GM19240 (cell line): Measurements from ENCODE around the gene KIF21A.

Source experiments
- DNase-seq: peaks from one replicate; pipeline ENCODE4 v3.0.0; 2011; ENCODE audit warnings: low spot score; ENCODE audit not compliant: insufficient read length

Gene KIF21A

DNA sequence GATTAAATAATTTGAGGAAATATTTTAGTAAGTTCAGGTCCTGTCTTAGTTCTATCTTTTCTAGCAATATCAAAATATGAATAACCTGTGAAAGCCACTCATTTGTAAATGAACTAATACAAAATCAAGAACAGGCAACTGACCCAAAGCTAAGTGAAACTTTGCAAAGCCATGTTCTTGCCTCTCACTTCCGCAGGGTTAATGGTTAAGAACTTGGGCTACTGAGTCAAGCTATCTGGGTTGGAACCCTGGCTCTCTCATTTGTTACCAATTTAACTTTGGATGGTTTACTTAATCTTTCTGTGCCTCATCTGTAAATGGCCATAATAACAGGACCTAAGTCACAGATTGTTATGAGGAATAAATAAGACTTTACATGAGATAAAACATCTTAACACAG, 2.8 kb downstream of the KIF21A start:
- no peak for DNase-seq

- DNase-seq, result no peak
Measured at GRCh38 chr12:39435531-39435930, 7.4 kb downstream of the KIF21A start.

GRCh38 chr12:39431797-39432196, 11.1 kb downstream of the KIF21A start:
- no peak for DNase-seq

- no peak for DNase-seq
Measured at GRCh38 chr12:39431002-39431796, 11.7 kb downstream of the KIF21A start.

- DNase-seq, result no peak
Measured at GRCh38 chr12:39429809-39430208, 13.1 kb downstream of the KIF21A start.

DNA sequence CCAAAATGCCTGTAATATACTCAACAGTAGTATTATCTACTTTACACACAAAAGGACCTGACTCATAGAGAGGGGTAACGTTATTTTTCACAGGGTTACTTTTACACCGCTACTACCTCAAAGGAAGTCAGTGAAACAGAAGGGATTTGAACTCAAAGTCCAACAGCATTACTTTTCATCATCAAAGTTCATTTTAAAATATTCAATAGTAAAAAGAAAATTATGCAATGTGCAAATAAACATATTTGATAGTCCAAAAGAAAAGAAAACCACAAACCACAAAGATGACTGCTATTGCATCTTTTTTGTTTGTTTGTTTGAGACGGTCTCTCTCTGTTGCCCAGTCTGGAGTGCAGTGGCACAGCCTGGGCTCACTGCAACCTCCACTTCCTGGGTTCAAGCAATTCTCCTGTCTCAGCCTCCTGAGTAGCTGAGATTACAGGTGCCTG, 15.5 kb downstream of the KIF21A start:
- DNase-seq, result no peak

DNA sequence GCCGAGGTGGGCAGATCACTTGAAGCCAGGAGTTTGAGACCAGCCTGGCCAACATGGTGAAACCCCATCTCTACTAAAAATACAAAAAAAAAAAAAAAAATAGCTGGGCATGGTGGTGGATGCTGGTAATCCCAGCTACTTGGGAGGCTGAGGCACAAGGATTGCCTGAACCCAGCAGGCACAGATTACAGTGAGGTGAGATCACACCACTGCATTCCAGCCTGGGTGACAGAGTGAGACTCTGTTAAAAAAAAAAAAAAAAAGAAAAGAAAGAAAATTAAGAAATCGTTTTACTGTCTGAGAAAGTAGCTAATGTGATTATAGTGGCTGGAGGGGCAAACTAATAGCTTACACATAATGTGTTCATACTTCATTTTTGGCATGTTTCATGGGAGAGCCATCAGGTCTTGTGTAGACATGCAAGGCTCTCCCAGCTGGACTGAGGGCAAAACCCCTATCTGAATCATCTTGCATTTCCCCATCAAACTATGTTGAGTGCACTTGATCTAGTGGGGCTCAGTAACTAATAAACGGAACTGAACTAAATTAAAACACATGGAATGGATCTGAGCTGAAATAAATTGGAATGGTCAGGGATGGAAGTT, 16.2 kb downstream of the KIF21A start:
- DNase-seq, result no peak

GRCh38 chr12:39420043-39420442, 22.9 kb downstream of the KIF21A start:
- DNase-seq, result no peak

DNA sequence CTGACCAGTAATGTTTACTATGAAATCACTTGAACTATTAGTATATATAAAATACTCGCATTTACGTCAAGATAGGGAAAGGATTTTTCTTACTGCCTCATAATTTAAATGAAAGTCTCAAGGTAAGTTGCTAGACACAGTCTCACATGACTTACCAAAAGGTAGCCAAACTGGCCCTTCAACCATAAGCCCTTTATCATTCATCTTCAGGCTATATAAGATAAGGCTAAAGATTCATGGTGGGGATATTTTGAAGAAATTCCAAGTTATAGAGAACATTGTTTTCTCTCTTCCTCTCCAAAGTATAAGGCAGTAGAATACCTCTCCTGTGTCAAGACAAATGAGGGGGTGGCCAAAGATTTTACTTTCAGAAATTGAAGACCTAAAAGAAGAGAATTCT, 23.4 kb downstream of the KIF21A start:
- DNase-seq, result no peak

GRCh38 chr12:39417916-39418315, 25.0 kb downstream of the KIF21A start:
- no peak for DNase-seq

- no peak for DNase-seq
Measured at GRCh38 chr12:39413836-39414771, 28.8 kb downstream of the KIF21A start.

- no peak for DNase-seq
Measured at GRCh38 chr12:39412210-39412609, 30.7 kb downstream of the KIF21A start.

DNA sequence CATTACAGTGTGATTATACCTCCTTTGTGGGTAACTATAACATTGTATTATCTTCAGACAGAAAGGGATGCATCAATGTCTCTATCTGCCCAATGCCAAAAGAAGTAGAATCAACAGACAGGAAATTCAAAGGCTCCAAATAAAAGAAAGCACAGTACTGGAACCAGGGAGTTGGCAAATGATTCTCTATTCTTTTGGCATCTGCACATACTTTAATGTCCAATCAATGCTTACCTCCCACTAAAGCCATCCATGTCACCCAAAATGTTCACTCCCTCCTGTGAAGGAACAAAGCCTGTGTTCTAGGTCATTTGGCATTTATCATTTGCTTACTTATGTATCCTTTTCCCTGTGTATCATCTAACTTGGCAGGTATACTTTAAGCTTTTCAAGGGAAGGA, 36.7 kb downstream of the KIF21A start:
- DNase-seq, result no peak

DNA sequence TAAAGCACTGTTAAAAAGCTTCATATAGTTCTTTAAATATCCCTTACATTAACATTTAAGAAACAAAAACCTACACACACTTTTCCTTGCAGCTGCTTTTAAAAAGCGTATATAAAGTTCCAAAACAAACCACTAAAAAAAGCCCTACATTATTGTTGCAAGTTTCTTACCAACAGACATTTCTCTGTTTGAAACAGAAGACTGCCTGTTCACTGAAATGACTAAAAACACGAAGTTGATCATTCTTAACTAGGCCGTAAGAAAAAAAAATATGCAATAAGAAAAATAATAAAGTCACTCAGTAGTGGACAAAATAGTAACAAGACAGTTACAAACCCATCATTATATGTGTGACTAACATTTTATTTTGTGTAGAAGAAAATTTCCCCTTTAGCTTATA, 37.3 kb downstream of the KIF21A start:
- DNase-seq, result no peak

GRCh38 chr12:39404000-39404399, 38.9 kb downstream of the KIF21A start:
- no peak for DNase-seq

- no peak for DNase-seq
Measured at GRCh38 chr12:39403376-39403775, 39.5 kb downstream of the KIF21A start.

DNA sequence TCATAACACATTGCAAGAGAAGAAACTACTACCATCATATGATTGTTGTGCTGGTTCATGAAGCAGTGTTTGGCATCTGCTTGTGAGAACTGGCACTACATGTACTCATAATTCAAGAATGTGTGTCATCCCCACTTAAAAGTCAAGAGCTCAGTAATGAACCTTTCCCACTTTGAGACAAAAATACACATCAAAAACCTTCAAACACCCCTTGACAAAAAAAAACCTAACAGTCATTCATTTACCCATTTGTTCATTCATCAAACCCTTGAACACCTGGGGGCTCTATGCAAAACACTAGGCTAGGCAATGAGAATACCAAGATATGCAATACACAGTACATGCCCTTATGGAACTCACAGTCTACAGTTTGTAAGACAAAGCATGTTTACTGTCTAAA, 40.0 kb downstream of the KIF21A start:
- no peak for DNase-seq

DNA sequence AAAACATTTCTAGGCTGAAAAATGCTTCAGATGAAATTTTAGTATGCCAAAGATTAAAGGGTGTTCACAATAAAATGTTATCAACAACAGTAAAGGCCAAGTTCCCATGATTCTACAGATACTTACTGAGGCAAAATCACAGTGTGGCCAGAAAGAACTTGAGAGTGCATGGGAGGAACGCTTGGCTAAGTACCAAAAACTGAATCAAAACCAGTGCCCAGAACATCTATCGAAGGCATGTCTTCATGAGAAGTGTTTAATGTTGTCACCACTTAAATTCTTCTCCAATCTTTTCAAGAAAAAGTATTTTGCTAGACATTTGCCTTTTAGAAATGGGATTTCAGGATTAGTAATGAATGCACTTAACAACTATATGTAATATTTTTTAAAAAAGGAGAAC, 41.5 kb downstream of the KIF21A start:
- DNase-seq, result no peak

- no peak for DNase-seq
Measured at GRCh38 chr12:39395866-39396265, 47.1 kb downstream of the KIF21A start.

- DNase-seq, result no peak
Measured at GRCh38 chr12:39393890-39394289, 49.0 kb downstream of the KIF21A start.

DNA sequence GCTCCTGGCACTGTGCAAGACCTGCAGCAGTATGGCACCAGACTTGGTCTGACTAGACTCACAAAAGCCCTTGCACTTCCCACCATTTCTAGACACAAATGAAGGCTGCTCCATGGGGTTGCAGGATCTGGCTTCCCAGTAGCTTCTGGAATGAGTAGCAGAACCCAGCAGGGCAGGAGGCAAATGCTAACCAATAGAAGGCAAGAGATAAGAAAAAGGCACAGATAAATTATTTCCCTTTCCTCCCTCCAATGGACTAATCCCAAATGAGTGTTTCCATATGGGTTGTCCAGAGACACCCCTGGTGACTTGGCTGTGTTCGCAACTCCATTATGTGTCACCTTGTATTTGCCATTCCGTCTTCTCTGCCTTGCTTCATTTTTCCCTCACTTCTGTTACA, 49.7 kb downstream of the KIF21A start:
- DNase-seq, result no peak
